Measurements from ENCODE around the gene L3MBTL4. TPM values are rescaled to one million over a fixed set of nuclear protein-coding genes. Genes with fewer than 3 reads are reported as not detected.

The L3MBTL4 gene
- total RNA-seq, 1 experiment from 2014 or later, result 0.87 TPM

GRCh38 chr18:6435731-6436130 is 21.0 kb upstream of the L3MBTL4 start:
- H3K4me1 ChIP-seq (ENCODE audit: control insufficient read depth, insufficient read depth, low read length), result no peaks in the 10 kb centered on the region
- intact Hi-C loops (cut with micrococcal nuclease; ENCODE audit: unreplicated experiment), result no loop called here

GRCh38 chr18:6434987-6435709 is 20.4 kb upstream of the L3MBTL4 start:
- DNase-seq (ENCODE audit: low read depth, low spot score) (no peak), ATAC-seq (no peak)
- no peak overlapping the region for H3K27ac ChIP-seq (ENCODE audit: low read length)
- no peaks in the 10 kb centered on the region for H3K4me1 ChIP-seq (ENCODE audit: control insufficient read depth, insufficient read depth, low read length)
- in situ Hi-C loops (cut with HindIII; ENCODE audit: low pct_unique_long_range_greater_than_20kb, low sequenced_read_pairs), result no loop called here
- H3K27me3 ChIP-seq (ENCODE audit: control insufficient read depth, insufficient read depth, low read length), result no peaks in the 10 kb centered on the region
- no peak overlapping the region for H3K4me3 ChIP-seq (ENCODE audit: low read depth in 2 of 2, low read length in 2 of 2)
- BruUV-seq (replicated peaks), result no TSS peak
- intact Hi-C loops (cut with micrococcal nuclease; ENCODE audit: unreplicated experiment), result no loop called here
- TF ChIP-seq TCF7L2 (IDR thresholded peaks at IDR 0.05; ENCODE audit: low read depth, low read length), result no peak
- no peak for TF ChIP-seq SIN3A (IDR thresholded peaks at IDR 0.05; ENCODE audit: borderline replicate concordance, insufficient read depth, low read depth, low read length)
- TF ChIP-seq, protein P1, sequence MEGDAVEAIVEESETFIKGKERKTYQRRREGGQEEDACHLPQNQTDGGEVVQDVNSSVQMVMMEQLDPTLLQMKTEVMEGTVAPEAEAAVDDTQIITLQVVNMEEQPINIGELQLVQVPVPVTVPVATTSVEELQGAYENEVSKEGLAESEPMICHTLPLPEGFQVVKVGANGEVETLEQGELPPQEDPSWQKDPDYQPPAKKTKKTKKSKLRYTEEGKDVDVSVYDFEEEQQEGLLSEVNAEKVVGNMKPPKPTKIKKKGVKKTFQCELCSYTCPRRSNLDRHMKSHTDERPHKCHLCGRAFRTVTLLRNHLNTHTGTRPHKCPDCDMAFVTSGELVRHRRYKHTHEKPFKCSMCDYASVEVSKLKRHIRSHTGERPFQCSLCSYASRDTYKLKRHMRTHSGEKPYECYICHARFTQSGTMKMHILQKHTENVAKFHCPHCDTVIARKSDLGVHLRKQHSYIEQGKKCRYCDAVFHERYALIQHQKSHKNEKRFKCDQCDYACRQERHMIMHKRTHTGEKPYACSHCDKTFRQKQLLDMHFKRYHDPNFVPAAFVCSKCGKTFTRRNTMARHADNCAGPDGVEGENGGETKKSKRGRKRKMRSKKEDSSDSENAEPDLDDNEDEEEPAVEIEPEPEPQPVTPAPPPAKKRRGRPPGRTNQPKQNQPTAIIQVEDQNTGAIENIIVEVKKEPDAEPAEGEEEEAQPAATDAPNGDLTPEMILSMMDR (IDR thresholded peaks at IDR 0.05), result no peak
- TF ChIP-seq, protein P2, sequence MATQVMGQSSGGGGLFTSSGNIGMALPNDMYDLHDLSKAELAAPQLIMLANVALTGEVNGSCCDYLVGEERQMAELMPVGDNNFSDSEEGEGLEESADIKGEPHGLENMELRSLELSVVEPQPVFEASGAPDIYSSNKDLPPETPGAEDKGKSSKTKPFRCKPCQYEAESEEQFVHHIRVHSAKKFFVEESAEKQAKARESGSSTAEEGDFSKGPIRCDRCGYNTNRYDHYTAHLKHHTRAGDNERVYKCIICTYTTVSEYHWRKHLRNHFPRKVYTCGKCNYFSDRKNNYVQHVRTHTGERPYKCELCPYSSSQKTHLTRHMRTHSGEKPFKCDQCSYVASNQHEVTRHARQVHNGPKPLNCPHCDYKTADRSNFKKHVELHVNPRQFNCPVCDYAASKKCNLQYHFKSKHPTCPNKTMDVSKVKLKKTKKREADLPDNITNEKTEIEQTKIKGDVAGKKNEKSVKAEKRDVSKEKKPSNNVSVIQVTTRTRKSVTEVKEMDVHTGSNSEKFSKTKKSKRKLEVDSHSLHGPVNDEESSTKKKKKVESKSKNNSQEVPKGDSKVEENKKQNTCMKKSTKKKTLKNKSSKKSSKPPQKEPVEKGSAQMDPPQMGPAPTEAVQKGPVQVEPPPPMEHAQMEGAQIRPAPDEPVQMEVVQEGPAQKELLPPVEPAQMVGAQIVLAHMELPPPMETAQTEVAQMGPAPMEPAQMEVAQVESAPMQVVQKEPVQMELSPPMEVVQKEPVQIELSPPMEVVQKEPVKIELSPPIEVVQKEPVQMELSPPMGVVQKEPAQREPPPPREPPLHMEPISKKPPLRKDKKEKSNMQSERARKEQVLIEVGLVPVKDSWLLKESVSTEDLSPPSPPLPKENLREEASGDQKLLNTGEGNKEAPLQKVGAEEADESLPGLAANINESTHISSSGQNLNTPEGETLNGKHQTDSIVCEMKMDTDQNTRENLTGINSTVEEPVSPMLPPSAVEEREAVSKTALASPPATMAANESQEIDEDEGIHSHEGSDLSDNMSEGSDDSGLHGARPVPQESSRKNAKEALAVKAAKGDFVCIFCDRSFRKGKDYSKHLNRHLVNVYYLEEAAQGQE (IDR thresholded peaks at IDR 0.05; ENCODE audit: insufficient read depth in 1 of 2, low read depth in 2 of 2, low read length in 1 of 2), result no peak
- TF ChIP-seq POLR2AphosphoS5 (IDR thresholded peaks at IDR 0.05; ENCODE audit: low read depth, low read length), result no peak
- ChIA-PET POLR2A (no interaction called here), CTCF (no interaction called here)
- no peaks in the 10 kb centered on the region for H3K36me3 ChIP-seq (ENCODE audit: control insufficient read depth, insufficient read depth, low read length)
- no peaks in the 10 kb centered on the region for H3K9me3 ChIP-seq (ENCODE audit: control insufficient read depth, insufficient read depth, low read depth, low read length)

More at GRCh38 chr18:6435731-6436130, 21.0 kb upstream of the L3MBTL4 start:
- no peak overlapping the region for H3K4me3 ChIP-seq (ENCODE audit: low read depth in 2 of 2, low read length in 2 of 2)
- no TSS peak for BruUV-seq (replicated peaks)
- ATAC-seq (no peak), DNase-seq (ENCODE audit: low read depth, low spot score) (no peak)
- no peaks in the 10 kb centered on the region for H3K36me3 ChIP-seq (ENCODE audit: control insufficient read depth, insufficient read depth, low read length)
- no peaks in the 10 kb centered on the region for H3K9me3 ChIP-seq (ENCODE audit: control insufficient read depth, insufficient read depth, low read depth, low read length)
- TF ChIP-seq TCF7L2 (IDR thresholded peaks at IDR 0.05; ENCODE audit: low read depth, low read length) (no peak), SIN3A (IDR thresholded peaks at IDR 0.05; ENCODE audit: borderline replicate concordance, insufficient read depth, low read depth, low read length) (no peak), POLR2AphosphoS5 (IDR thresholded peaks at IDR 0.05; ENCODE audit: low read depth, low read length) (no peak)
- TF ChIP-seq, protein P2 (IDR thresholded peaks at IDR 0.05; ENCODE audit: insufficient read depth in 1 of 2, low read depth in 2 of 2, low read length in 1 of 2), result no peak
- TF ChIP-seq, protein P1 (IDR thresholded peaks at IDR 0.05), result no peak
- no peaks in the 10 kb centered on the region for H3K27me3 ChIP-seq (ENCODE audit: control insufficient read depth, insufficient read depth, low read length)
- POLR2A ChIA-PET, result no interaction called here
- H3K27ac ChIP-seq (ENCODE audit: low read length), result no peak overlapping the region
- CTCF ChIA-PET, result no interaction called here
- in situ Hi-C loops (cut with HindIII; ENCODE audit: low pct_unique_long_range_greater_than_20kb, low sequenced_read_pairs), result no loop called here

Measured in Panc1 (cell line).